GM12865 (cell line): ENCODE results near the gene AKAP13.
"Not testable (repeated sequence)": the region's sequence is repeated elsewhere in the genome, so short reads cannot be mapped to it uniquely, and the experiment has no call there.

Source experiments
- DNase-seq: peaks from one replicate; pipeline ENCODE4 v3.0.0; 2010; ENCODE audit warnings: low read depth
- H3K4me3 ChIP-seq: 2 replicates; pipeline ENCODE4 v1.5.1; 2011; ENCODE audit warnings: mild to moderate bottlenecking, low read depth, low read length, control low read depth
- CTCF ChIP-seq: IDR thresholded peaks from 2 replicates; pipeline ENCODE4 v1.5.1; 2011; ENCODE audit warnings: low read length, control low read depth, low read depth, inconsistent platforms; ENCODE audit not compliant: insufficient read depth; ENCODE audit errors: missing control alignments

The AKAP13 gene

DNA sequence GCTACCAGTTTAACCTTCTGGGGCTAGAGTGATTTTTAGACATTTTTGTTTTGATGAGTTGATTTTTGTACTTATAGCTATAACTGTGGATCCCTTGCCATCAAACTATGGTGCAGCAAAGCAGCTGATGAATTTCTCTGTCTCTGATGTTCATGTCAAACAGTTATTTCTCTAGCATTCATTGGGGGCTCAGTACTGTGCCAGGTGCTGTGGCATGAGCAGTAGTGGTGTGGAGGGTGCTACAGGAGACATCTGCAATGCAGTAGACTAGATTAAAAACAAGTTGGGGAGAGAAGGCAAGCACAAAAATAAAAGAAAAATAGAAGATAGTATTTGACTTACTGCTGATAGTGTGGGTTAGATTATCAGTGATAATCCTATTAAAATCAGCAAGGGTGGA is 95.3 kb downstream of the AKAP13 start:
- no peak overlapping the region for H3K4me3 ChIP-seq
- no peak for DNase-seq
- no peak for TF ChIP-seq CTCF

- no peak overlapping the region for H3K4me3 ChIP-seq
- DNase-seq = no peak
- no peak for TF ChIP-seq CTCF
Observed at GRCh38 chr15:85477061-85477460, 96.7 kb downstream of the AKAP13 start.

DNA sequence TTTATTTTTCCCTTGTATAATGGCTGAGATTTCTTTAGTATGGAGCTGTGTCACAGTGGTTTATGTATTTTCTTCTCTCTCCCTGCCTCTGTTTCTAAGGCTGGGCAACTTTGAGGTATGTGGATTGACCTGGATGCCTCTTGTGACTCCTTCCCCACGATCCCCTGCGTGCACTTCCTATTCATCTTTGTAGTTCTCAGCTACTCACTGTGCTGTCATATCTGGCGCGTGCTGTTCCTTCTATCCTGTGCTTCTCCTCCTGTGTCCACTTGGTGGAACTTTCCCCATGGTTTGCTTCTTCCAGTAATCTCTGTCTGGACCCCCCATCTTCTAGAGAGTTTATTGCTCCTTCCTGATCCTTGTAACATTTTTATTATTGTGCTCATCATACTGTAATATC is 97.3 kb downstream of the AKAP13 start:
- no peak for TF ChIP-seq CTCF
- no peak for DNase-seq
- no peak overlapping the region for H3K4me3 ChIP-seq

DNA sequence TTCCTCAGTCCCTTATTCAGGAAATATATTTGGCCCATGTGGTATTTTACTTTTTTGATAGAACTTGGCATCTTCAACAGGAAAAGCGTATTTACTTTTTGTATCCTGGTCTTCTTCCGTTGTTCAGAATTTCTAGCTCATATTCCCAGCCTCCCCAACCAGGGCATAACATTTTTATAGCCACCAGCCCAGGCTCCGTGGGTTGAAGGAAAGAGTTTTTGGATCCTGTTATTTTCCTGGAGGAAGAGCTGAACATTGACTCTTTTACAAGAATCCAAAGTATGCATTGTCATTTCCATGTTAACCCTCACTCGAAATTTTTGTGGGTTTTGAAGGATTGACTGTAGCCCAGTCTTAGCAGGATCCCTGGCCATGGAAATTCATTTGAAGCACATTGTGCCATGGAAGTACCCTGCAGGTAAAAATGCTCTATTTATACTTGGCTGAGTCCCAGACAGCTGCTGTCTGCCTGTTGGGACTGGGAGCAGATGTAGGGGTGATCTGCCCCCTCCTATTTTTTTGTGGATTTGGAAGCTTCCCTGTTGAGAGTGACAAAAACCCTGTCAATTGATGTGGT is 98.8 kb downstream of the AKAP13 start:
- no peak for TF ChIP-seq CTCF
- H3K4me3 ChIP-seq = no peak overlapping the region
- DNase-seq = no peak

GRCh38 chr15:85480923-85481322 is 100.5 kb downstream of the AKAP13 start:
- TF ChIP-seq CTCF = no peak
- no peak overlapping the region for H3K4me3 ChIP-seq
- DNase-seq = no peak

DNA sequence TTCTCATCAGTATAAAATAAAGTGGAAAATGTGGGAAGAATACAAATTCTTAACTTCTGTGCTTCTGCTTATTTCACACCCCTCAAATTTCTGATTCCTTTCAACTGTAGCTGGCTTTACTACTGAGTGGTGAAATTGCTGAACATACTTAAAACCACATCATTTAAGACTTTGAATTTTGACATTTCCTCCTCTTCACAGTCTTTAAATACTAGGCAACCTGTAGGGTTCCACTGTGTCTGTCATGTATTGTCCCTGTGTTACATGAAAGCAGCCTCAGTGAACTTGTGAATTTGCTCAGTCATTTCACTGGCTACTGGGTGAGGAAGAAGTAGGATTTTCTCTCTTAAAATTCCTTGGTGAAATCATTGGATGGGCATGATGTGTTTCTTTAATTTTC is 101.1 kb downstream of the AKAP13 start:
- H3K4me3 ChIP-seq, DNase-seq: not testable (repeated sequence)

- no peak for DNase-seq
- TF ChIP-seq CTCF = no peak
- no peak overlapping the region for H3K4me3 ChIP-seq
Observed at GRCh38 chr15:85482894-85483293, 102.5 kb downstream of the AKAP13 start.

- not testable (repeated sequence) for H3K4me3 ChIP-seq, DNase-seq
Observed at GRCh38 chr15:85483955-85484354, 103.6 kb downstream of the AKAP13 start.

DNA sequence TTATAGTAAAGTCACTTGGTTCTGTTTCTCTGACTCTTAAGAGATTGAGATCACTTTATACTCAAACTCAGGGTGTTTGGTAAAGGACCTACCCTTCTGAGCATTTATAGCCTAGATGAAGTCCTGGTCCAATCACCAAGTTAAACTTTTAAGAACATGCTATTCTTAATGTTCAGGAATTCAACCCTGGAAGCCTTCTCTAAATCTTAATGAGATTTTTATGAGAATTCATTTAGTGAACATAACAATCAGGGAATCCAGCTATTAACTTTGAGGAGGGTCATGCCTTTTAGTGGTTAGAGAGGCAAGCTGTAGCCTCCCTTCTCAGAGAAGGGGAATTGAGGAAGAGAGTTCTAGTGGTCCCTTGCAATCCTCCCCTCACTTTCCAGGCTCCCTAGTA is 104.5 kb downstream of the AKAP13 start:
- not testable (repeated sequence) for DNase-seq, H3K4me3 ChIP-seq
